Measurements from ENCODE around the gene ATP12A. TPM values are rescaled to one million over a fixed set of nuclear protein-coding genes. Genes with fewer than 3 reads are reported as not detected.

The ATP12A gene
- total RNA-seq, 4 donors from 2014 or later = not detected

DNA sequence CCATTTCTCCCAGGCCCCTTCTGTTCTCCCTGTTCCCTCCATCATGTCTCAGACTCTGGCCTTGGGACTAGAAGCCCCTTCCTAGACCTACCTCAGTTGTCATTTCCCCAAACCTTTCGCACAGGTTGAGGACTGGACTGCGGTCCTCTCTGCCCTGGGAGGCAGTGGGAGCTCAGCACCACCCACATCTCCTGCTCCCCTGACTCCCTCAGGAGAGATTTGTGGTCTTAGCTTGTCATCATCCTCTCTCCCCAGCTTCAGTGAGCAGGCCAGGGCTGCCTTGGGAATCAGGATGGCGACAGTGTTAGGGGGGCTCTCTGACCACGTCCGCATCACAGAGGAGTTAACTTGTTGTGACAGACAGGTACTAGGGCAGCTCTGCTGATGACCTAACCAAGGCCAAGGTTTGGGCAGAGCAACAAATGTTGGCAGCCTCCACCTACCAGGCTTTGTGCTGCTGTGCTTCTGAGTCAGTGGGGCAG is 58.2 kb downstream of the ATP12A start:
- Histone ChIP-seq H3K4me1 (no peaks in the 10 kb centered on the region), H3K36me3 (no peaks in the 10 kb centered on the region), H3K27ac (no peak overlapping the region), H3K9me3 (no peaks in the 10 kb centered on the region), H3K4me3 (no peak overlapping the region), H3K27me3 (no peaks in the 10 kb centered on the region)
- in situ Hi-C loops (cut with MboI; ENCODE audit: low sequenced_read_pairs in 4 of 4) (no loop called here), intact Hi-C loops (cut with DNase I; ENCODE audit: low total_unique reads) (no loop called here)
- TF ChIP-seq, protein P1, sequence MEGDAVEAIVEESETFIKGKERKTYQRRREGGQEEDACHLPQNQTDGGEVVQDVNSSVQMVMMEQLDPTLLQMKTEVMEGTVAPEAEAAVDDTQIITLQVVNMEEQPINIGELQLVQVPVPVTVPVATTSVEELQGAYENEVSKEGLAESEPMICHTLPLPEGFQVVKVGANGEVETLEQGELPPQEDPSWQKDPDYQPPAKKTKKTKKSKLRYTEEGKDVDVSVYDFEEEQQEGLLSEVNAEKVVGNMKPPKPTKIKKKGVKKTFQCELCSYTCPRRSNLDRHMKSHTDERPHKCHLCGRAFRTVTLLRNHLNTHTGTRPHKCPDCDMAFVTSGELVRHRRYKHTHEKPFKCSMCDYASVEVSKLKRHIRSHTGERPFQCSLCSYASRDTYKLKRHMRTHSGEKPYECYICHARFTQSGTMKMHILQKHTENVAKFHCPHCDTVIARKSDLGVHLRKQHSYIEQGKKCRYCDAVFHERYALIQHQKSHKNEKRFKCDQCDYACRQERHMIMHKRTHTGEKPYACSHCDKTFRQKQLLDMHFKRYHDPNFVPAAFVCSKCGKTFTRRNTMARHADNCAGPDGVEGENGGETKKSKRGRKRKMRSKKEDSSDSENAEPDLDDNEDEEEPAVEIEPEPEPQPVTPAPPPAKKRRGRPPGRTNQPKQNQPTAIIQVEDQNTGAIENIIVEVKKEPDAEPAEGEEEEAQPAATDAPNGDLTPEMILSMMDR (IDR thresholded peaks at IDR 0.05 in 4 of 5, conservative IDR thresholded peaks at IDR 0.05 in 1 of 5) = no peak
- TF ChIP-seq POLR2A (IDR thresholded peaks at IDR 0.05) = no peak
- ATAC-seq = no peak
- no peak for DNase-seq

DNA sequence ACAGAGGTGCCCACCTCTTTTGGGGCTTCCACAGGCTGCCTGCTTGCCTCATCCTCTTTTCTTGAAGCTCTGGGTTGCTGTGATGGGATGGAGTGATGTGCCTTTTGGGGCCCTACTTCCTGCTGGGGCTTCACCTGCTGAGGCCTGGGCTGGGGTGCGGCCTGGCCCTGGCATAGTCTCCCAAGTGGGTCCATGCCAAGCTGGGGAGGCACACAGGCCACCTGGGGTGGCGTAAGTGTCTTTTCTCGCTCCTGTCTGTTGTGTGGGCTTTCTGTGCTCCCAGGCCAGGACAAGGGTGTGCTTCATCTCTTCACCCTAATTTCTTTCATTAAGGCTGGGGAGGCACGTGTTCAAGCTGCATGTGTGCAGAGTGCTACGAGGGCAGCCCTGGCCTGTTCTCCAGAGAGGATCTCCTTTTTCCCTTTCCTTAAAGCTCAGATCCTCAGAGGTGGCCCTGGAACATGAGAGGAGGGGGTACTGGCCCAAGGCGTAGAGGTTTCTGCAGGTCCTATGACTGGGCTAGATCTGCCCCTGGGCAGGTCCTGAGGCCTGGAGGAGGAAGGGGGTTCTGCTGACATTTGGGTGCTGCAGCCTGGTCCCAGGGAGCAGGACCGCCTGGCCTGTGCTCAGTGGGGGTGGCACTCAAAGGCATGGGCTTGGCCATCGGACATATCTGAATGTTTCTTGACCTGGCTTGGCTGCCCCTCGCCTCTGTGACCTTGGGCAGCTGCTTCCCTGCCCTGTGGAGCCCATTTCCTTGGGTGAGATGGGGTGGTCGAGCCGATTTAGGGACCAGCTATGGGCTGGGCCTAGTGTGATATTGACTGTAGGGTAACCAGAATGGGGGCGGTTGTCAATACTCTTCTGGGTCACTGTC is 60.0 kb downstream of the ATP12A start:
- TF ChIP-seq POLR2A (IDR thresholded peaks at IDR 0.05) = no peak
- TF ChIP-seq, protein P1 (IDR thresholded peaks at IDR 0.05 in 4 of 5, conservative IDR thresholded peaks at IDR 0.05 in 1 of 5) = no peak
- intact Hi-C loops (cut with DNase I; ENCODE audit: low total_unique reads) = no loop called here
- Histone ChIP-seq H3K4me3 (no peak overlapping the region), H3K36me3 (no peaks in the 10 kb centered on the region), H3K9me3 (no peaks in the 10 kb centered on the region), H3K27ac (no peak overlapping the region), H3K4me1 (no peaks in the 10 kb centered on the region), H3K27me3 (no peaks in the 10 kb centered on the region)
- no peak for DNase-seq
- no peak for ATAC-seq
- in situ Hi-C loops (cut with MboI; ENCODE audit: low sequenced_read_pairs in 4 of 4) = no loop called here

DNA sequence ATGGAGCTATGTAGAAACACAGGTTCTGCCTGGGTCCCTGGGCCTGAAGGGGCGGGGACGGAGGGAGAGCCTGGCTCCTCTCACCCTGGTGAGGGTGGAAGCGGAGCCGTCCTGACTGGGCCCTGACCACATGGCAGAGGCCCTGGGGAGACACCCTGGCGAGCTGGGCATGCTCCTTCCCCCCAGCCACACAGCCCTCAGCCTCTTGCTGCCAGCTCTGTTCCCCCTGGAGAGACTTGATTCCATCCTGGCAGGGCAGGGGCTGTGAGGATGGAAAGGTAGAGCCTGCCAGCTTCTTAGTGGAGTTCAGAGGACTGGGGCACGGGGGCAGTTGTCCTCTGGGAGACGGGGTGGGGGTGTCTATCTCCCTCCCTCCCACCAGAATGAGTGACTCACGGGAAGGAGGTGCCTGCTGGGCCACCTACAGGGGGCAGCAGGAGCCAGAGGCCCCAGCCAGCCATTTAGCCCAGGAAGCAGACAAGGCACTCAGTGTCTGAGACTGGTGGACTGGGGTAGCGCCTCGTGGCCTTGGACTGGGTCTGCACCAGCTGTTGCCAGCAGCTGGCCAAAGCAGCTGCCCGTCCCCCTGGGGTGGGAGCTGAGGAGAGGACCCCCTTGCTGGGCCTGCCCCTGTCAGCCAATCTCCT is 60.9 kb downstream of the ATP12A start:
- Histone ChIP-seq H3K4me3 (no peak overlapping the region), H3K27me3 (peaks cover 0 to 3% (median 0%) of the 10 kb centered on the region in 3 donors), H3K4me1 (no peaks in the 10 kb centered on the region), H3K9me3 (no peaks in the 10 kb centered on the region), H3K27ac (no peak overlapping the region), H3K36me3 (no peaks in the 10 kb centered on the region)
- in situ Hi-C loops (cut with MboI; ENCODE audit: low sequenced_read_pairs in 4 of 4) (no loop called here), intact Hi-C loops (cut with DNase I; ENCODE audit: low total_unique reads) (no loop called here)
- ATAC-seq (no peak), DNase-seq (no peak)
- TF ChIP-seq POLR2A (IDR thresholded peaks at IDR 0.05) = no peak
- TF ChIP-seq, protein P1 (IDR thresholded peaks at IDR 0.05 in 4 of 5, conservative IDR thresholded peaks at IDR 0.05 in 1 of 5) = no peak

DNA sequence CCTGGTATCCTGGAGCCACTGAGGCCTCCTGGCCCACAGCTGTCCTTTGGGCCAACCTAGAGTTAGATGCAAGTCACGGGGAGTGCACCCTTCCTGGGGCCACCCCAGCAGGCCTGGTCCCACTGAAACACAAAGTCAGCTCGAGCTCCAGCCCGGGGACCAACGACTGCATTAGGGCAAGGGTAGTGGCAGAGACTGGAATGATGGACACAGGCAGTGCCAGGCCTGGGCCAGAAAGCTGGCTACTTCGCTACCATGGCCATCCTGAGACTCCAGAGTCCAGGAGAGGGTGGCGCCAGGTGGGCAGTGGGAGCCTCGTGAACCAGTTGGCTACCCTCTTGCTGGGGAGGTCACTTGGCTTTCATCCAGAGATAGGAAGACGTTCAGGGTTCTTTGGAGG is 61.6 kb downstream of the ATP12A start:
- DNase-seq (no peak), ATAC-seq (no peak)
- Histone ChIP-seq H3K36me3 (no peaks in the 10 kb centered on the region), H3K4me3 (no peak overlapping the region), H3K27me3 (peaks cover 0 to 9% (median 4%) of the 10 kb centered on the region in 3 donors), H3K27ac (no peak overlapping the region), H3K4me1 (peaks cover 0 to under 1% of the 10 kb centered on the region in 2 donors), H3K9me3 (no peaks in the 10 kb centered on the region)
- no peak for TF ChIP-seq POLR2A (IDR thresholded peaks at IDR 0.05)
- TF ChIP-seq, protein P1 (IDR thresholded peaks at IDR 0.05 in 4 of 5, conservative IDR thresholded peaks at IDR 0.05 in 1 of 5) = no peak
- in situ Hi-C loops (cut with MboI; ENCODE audit: low sequenced_read_pairs in 4 of 4) = no loop called here
- intact Hi-C loops (cut with DNase I; ENCODE audit: low total_unique reads) = no loop called here

Measured in gastrocnemius medialis (tissue), 4 donors.